Colonic mucosa (tissue), 4 donors: ENCODE measurements around the gene ARHGAP26. TPM values are rescaled to one million over a fixed set of nuclear protein-coding genes. Genes with fewer than 3 reads are reported as not detected.
A peak's percentile ranks its signal among the peaks of the same experiment; 100 is the strongest.

ENCODE experiments used
- DNase-seq: peaks from one replicate; pipeline ENCODE4 v3.0.0-alpha.2; 2020
- H3K27ac ChIP-seq: fragments of 200-600 bp; one replicate; pipeline ENCODE4 v1.8.0; 2021
- H3K27me3 ChIP-seq: fragments of 200-600 bp; one replicate; pipeline ENCODE4 v1.8.0; 2021
- H3K36me3 ChIP-seq: fragments of 200-600 bp; one replicate; pipeline ENCODE4 v1.8.0; 2021
- H3K4me1 ChIP-seq: fragments of 200-600 bp; one replicate; pipeline ENCODE4 v1.8.0; 2021; ENCODE audit warnings: mild to moderate bottlenecking
- H3K4me3 ChIP-seq: fragments of 200-600 bp; one replicate; pipeline ENCODE4 v1.8.0; 2021
- H3K9ac ChIP-seq, 2 donors: one replicate each; pipeline ENCODE4 v1.7.0; 2013; ENCODE audit warnings: control low read depth in 2 of 2, low read depth in 2 of 2, low read length in 2 of 2
- H3K9me3 ChIP-seq: fragments of 200-600 bp; one replicate; pipeline ENCODE4 v1.8.0; 2021
- intact Hi-C: fragments of 100-400 bp; cut with DNase I; formaldehyde crosslinking; loops from one replicate; pipeline ENCODE4 v1.14.1; 2022
- total RNA-seq, 2 donors: library from RNA; stranded (reverse); fragmentation: NEBNext Ultra II Directional in 1 of 2; extraction: Animal tissue kit (Norgen Biotek cat#: 25700) in 1 of 2; gene quantifications; one replicate each; pipeline ENCODE4 v1.2.1, GENCODE V29; 2021
- TF ChIP-seq, protein P1 (sequence below): fragments of 200-600 bp; IDR thresholded peaks from one replicate; pipeline ENCODE4 v1.8.0; 2022; ENCODE audit warnings: antibody characterized with exemption, mild to moderate bottlenecking
- donor health status: healthy.
- donor health status: DM: no; HTN: no; CAD: no.
- donor health status: DM: no; HTN: no; CAD: no.

ARHGAP26 gene, protein sequence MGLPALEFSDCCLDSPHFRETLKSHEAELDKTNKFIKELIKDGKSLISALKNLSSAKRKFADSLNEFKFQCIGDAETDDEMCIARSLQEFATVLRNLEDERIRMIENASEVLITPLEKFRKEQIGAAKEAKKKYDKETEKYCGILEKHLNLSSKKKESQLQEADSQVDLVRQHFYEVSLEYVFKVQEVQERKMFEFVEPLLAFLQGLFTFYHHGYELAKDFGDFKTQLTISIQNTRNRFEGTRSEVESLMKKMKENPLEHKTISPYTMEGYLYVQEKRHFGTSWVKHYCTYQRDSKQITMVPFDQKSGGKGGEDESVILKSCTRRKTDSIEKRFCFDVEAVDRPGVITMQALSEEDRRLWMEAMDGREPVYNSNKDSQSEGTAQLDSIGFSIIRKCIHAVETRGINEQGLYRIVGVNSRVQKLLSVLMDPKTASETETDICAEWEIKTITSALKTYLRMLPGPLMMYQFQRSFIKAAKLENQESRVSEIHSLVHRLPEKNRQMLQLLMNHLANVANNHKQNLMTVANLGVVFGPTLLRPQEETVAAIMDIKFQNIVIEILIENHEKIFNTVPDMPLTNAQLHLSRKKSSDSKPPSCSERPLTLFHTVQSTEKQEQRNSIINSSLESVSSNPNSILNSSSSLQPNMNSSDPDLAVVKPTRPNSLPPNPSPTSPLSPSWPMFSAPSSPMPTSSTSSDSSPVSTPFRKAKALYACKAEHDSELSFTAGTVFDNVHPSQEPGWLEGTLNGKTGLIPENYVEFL
- 10 to 100 TPM; 59.1 to 74.0 TPM for total RNA-seq

DNA sequence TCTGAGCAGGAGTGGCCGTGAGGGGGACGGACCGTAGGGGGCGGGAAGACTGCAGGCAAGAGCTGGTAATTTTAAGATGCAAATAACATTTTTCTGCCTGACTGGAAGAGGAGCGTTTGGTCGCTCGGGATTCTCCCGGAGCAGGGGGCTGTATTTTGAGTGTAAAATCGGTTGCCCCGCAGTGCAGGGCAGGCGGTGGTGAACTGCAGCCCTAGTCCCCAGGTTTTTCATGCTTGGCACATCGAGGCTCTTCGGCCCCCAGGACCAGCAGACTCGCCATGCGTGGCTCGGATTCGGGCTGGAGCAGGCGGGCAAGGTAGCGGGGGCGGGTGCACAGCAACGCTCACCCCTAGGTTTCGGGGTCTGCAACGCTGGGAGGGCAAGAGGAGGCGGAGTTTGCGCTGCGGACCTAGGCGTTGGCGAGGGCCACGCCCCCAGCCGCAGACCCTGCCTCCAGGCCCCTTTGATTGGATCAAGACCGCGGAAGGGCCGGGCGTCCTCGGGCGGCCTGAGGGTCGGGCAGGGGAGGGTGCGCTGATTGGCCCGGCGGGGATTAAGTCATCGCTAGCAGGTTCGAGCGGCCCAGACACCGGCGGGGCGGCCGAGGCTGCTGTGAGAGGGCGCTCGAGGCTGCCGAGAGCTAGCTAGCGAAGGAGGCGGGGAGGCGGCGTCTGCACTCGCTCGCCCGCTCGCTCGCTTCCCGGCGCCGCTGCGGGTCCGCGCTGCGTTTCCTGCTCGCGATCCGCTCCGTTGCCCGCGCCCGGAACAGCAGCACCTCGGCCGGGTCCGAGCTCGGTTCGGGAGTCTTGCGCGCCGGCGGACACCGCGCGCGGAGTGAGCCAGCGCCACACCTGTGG is at the start of gene ARHGAP26:
Gene ARHGAP26, plus strand, starts transcription at position 585 of the 857 bp plus-strand sequence. CDS start 385 bp downstream, outside the sequence.
- Histone ChIP-seq H3K27me3 (no peaks in the 10 kb centered on the region), H3K4me3 (peak within 1 kb of the TSS; percentile 86), H3K36me3 (no peaks in the 10 kb centered on the region), H3K9me3 (no peaks in the 10 kb centered on the region), H3K9ac (peak within 1 kb of the TSS; percentile 82 to 94), H3K27ac (peak within 1 kb of the TSS; percentile 74), H3K4me1 (peaks cover 11% of the 10 kb centered on the region)
- intact Hi-C loops: loop anchor here (5.0 kb wide), 1 partner anchor 97 kb away; no protein-coding TSS in a partner anchor
- DNase-seq: peak; percentile 98
- TF ChIP-seq, protein P1, sequence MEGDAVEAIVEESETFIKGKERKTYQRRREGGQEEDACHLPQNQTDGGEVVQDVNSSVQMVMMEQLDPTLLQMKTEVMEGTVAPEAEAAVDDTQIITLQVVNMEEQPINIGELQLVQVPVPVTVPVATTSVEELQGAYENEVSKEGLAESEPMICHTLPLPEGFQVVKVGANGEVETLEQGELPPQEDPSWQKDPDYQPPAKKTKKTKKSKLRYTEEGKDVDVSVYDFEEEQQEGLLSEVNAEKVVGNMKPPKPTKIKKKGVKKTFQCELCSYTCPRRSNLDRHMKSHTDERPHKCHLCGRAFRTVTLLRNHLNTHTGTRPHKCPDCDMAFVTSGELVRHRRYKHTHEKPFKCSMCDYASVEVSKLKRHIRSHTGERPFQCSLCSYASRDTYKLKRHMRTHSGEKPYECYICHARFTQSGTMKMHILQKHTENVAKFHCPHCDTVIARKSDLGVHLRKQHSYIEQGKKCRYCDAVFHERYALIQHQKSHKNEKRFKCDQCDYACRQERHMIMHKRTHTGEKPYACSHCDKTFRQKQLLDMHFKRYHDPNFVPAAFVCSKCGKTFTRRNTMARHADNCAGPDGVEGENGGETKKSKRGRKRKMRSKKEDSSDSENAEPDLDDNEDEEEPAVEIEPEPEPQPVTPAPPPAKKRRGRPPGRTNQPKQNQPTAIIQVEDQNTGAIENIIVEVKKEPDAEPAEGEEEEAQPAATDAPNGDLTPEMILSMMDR: no peak

DNA sequence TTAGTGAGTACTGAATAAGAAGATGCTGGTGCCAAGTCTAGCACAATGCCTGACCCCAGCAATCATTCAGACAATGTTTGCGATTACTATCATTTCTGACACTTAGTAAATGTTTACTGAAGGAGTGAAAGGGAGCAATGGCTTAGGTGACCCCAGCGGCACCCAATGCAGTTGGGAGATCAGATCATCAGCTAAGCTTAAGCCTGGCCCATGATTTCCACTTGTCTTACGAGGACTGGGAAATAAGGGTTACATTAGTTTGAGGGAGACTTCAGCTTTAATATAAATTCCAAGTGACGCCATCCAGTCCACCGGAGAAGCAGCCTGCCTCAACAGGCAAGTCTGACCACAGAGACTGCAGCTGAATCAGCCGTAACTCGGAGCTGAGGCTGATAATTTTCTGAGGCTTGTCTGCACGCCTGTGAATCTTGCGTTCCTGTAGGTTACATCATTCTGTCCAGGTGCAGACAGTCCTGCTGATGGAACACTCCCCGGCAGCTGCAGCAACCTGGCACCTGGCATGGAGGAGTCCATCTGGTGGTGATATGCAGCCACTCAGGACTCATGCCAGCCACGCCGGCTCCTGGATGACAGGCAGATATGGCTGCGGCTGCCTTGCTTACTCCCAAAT is 49.4 kb upstream of the ARHGAP26 start:
- no peak overlapping the region for H3K9ac ChIP-seq
- no peaks in the 10 kb centered on the region for H3K4me1 ChIP-seq
- no peaks in the 10 kb centered on the region for H3K36me3 ChIP-seq
- peak; percentile 61 for DNase-seq
- intact Hi-C loops: no loop called here
- H3K27me3 ChIP-seq: no peaks in the 10 kb centered on the region
- H3K4me3 ChIP-seq: no peak overlapping the region
- H3K27ac ChIP-seq: no peak overlapping the region
- H3K9me3 ChIP-seq: no peaks in the 10 kb centered on the region
- TF ChIP-seq, protein P1: no peak

DNA sequence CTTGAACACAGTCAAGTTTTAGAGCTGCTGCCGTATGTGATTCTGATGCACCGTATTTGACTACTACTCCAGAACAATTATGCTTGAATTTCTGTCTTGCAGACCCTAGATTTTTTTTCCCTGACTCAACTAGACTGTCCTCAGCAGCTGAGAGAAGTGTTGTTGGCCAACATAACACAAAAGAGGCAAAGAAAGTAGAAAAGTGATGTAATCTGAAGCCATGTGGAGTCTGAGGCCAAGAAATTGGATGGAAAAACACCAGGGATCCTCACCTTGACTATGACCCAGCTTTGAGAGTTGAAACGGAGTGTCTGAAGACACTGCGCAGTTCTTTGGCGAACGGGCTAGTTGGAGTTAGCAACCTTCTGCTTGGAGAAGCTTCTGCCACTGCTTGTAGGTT is 48.0 kb upstream of the ARHGAP26 start:
- intact Hi-C loops: no loop called here
- no peaks in the 10 kb centered on the region for H3K27me3 ChIP-seq
- TF ChIP-seq, protein P1: no peak
- no peak overlapping the region for H3K4me3 ChIP-seq
- no peaks in the 10 kb centered on the region for H3K4me1 ChIP-seq
- no peaks in the 10 kb centered on the region for H3K36me3 ChIP-seq
- H3K9ac ChIP-seq: no peak overlapping the region
- no peak for DNase-seq
- H3K27ac ChIP-seq: no peak overlapping the region
- no peaks in the 10 kb centered on the region for H3K9me3 ChIP-seq

DNA sequence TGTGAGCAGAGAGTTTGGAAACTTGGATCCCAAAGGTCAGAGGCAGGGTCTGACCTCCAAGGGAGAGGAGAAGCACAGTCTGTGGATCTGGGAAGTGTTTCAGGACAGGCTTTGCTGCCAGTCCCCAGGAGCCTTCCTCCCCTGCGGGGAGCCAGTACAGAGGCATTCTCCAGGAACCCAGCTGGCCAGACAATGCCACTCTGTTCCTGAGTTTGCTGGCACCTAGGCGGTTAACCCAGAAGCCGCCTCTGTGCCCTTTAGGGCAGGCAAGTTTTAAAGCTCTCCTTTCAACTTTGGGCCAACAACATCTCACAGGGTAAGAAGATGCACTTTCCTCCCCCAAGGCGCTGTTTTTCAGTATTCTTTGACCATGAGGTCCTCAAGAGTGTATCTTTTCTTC is 47.3 kb upstream of the ARHGAP26 start:
- H3K9ac ChIP-seq: no peak overlapping the region
- intact Hi-C loops: no loop called here
- TF ChIP-seq, protein P1: no peak
- DNase-seq: no peak
- no peaks in the 10 kb centered on the region for H3K36me3 ChIP-seq
- H3K4me3 ChIP-seq: no peak overlapping the region
- no peaks in the 10 kb centered on the region for H3K9me3 ChIP-seq
- no peak overlapping the region for H3K27ac ChIP-seq
- no peaks in the 10 kb centered on the region for H3K27me3 ChIP-seq
- H3K4me1 ChIP-seq: no peaks in the 10 kb centered on the region
